MM.1S (cell line): ENCODE results near the gene ATXN1L.
A peak's percentile ranks its signal among the peaks of the same experiment; 100 is the strongest.
"Not testable (repeated sequence)": the region's sequence is repeated elsewhere in the genome, so short reads cannot be mapped to it uniquely, and the experiment has no call there.

ENCODE experiments used
- DNase-seq: peaks from one replicate; pipeline ENCODE4 v3.0.0-alpha.2; 2015
- H2AFZ ChIP-seq: fragments of 300-600 bp; sonication (generic); 2 replicates; pipeline ENCODE4 v1.6.0; 2016; ENCODE audit warnings: antibody characterized with exemption, low read length
- H3F3A ChIP-seq: fragments of 300-600 bp; sonication (generic); 2 replicates; pipeline ENCODE4 v1.6.1; 2016; ENCODE audit warnings: mild to moderate bottlenecking, antibody characterized with exemption, low read length, moderate library complexity, mixed read lengths; ENCODE audit not compliant: insufficient read depth
- H3K27ac ChIP-seq: fragments of 300-600 bp; sonication (generic); 2 replicates; pipeline ENCODE4 v1.5.1; 2016; ENCODE audit warnings: mild to moderate bottlenecking, low read length
- H3K27me3 ChIP-seq: fragments of 300-600 bp; sonication (generic); replicated peaks from 2 replicates; pipeline ENCODE4 v1.6.0; 2016; ENCODE audit warnings: low read length; ENCODE audit not compliant: insufficient read depth
- H3K36me3 ChIP-seq: fragments of 300-600 bp; sonication (generic); replicated peaks from 2 replicates; pipeline ENCODE4 v1.6.1; 2016; ENCODE audit warnings: mild to moderate bottlenecking, low read length, mixed read lengths; ENCODE audit not compliant: insufficient read depth
- H3K4me1 ChIP-seq: fragments of 300-600 bp; sonication (generic); 2 replicates; pipeline ENCODE4 v1.6.1; 2016; ENCODE audit warnings: low read length, mixed read lengths
- H3K4me2 ChIP-seq: fragments of 300-600 bp; sonication (generic); 2 replicates; pipeline ENCODE4 v1.6.0; 2016; ENCODE audit warnings: low read depth, low read length
- H3K4me3 ChIP-seq: fragments of 300-600 bp; sonication (generic); 2 replicates; pipeline ENCODE4 v1.5.1; 2016; ENCODE audit warnings: low read length, mixed read lengths
- H3K79me2 ChIP-seq: fragments of 300-600 bp; sonication (generic); 2 replicates; pipeline ENCODE4 v1.6.1; 2016; ENCODE audit warnings: mixed run types, low read length, mixed read lengths
- H3K9ac ChIP-seq: fragments of 300-600 bp; sonication (generic); 2 replicates; pipeline ENCODE4 v1.6.1; 2016; ENCODE audit warnings: low read length, mixed read lengths
- H3K9me2 ChIP-seq: fragments of 300-600 bp; sonication (generic); replicated peaks from 2 replicates; pipeline ENCODE4 v1.6.1; 2016; ENCODE audit warnings: mild to moderate bottlenecking, low read length, mixed read lengths; ENCODE audit not compliant: insufficient read depth
- H3K9me3 ChIP-seq: fragments of 300-600 bp; sonication (generic); replicated peaks from 2 replicates; pipeline ENCODE4 v1.6.1; 2016; ENCODE audit warnings: mild to moderate bottlenecking, low read length, mixed read lengths; ENCODE audit not compliant: insufficient read depth
- H4K20me1 ChIP-seq: fragments of 300-600 bp; sonication (generic); 2 replicates; pipeline ENCODE4 v1.6.1; 2016; ENCODE audit warnings: mild to moderate bottlenecking, low read length, moderate library complexity, mixed read lengths; ENCODE audit not compliant: insufficient read depth
- CTCF ChIP-seq: fragments of 300-600 bp; sonication (generic); IDR thresholded peaks from 2 replicates; pipeline ENCODE4 v1.5.1; 2016; ENCODE audit warnings: antibody characterized with exemption, low read length, mixed read lengths
- EZH2 ChIP-seq: fragments of 300-600 bp; sonication (generic); optimal IDR thresholded peaks from 2 replicates; pipeline ENCODE3; 2017; ENCODE audit warnings: low read depth, mild to moderate bottlenecking, antibody characterized with exemption, low read length, mixed read lengths
- EZH2phosphoT487 ChIP-seq: fragments of 300-600 bp; sonication (generic); IDR thresholded peaks from 2 replicates; pipeline ENCODE4 v1.6.1; 2018; ENCODE audit warnings: antibody characterized with exemption, low read length

ATXN1L gene

GRCh38 chr16:71807905-71808592, 37.7 kb upstream of the ATXN1L start:
- H3K27me3 ChIP-seq = no peaks in the 10 kb centered on the region
- H3K27ac ChIP-seq = peak overlapping the region; percentile 100
- H3K4me1 ChIP-seq = peaks cover 6% of the 10 kb centered on the region; the same call in 1 of the 2 replicates
- H3K4me3 ChIP-seq = peak overlapping the region; percentile 89
- H3F3A ChIP-seq = peaks cover 29% of the 10 kb centered on the region
- no peak for TF ChIP-seq EZH2phosphoT487
- TF ChIP-seq EZH2 = no peak
- TF ChIP-seq CTCF = no peak
- peak overlapping the region; percentile 78 for H2AFZ ChIP-seq
- H3K9me3 ChIP-seq = no peaks in the 10 kb centered on the region
- H4K20me1 ChIP-seq = peaks cover 4% of the 10 kb centered on the region; the same call in 1 of the 2 replicates
- DNase-seq = peak; percentile 67
- peaks cover 68% of the 10 kb centered on the region for H3K79me2 ChIP-seq
- H3K9me2 ChIP-seq = no peaks in the 10 kb centered on the region
- H3K9ac ChIP-seq = peak overlapping the region; percentile 98
- H3K4me2 ChIP-seq = peak overlapping the region; percentile 64
- no peaks in the 10 kb centered on the region; the same call in 1 of the 2 replicates for H3K36me3 ChIP-seq

GRCh38 chr16:71808593-71809459, 37.0 kb upstream of the ATXN1L start, which contains the start of gene AP1G1:
Gene AP1G1, minus strand, starts transcription at chr16:71808834. Its CDS starts 19,355 bp downstream, at chr16:71789479.
- peak within 1 kb of the TSS; percentile 89 for H3K4me3 ChIP-seq
- H3K27me3 ChIP-seq = no peaks in the 10 kb centered on the region
- no peaks in the 10 kb centered on the region for H3K9me3 ChIP-seq
- peak within 1 kb of the TSS; percentile 78 for H2AFZ ChIP-seq
- H3F3A ChIP-seq = peaks cover 29% of the 10 kb centered on the region
- DNase-seq = peak; percentile 98
- peaks cover 6% of the 10 kb centered on the region; the same call in 1 of the 2 replicates for H3K4me1 ChIP-seq
- H4K20me1 ChIP-seq = peaks cover 4% of the 10 kb centered on the region; the same call in 1 of the 2 replicates
- H3K79me2 ChIP-seq = peaks cover 60% of the 10 kb centered on the region
- H3K27ac ChIP-seq = peak within 1 kb of the TSS; percentile 100
- peak within 1 kb of the TSS; percentile 98 for H3K9ac ChIP-seq
- peak within 1 kb of the TSS; percentile 65 for H3K4me2 ChIP-seq
- TF ChIP-seq CTCF (no peak), EZH2phosphoT487 (no peak), EZH2 (no peak)
- no peaks in the 10 kb centered on the region for H3K9me2 ChIP-seq
- H3K36me3 ChIP-seq = no peaks in the 10 kb centered on the region; the same call in 1 of the 2 replicates

- DNase-seq, H3K9me3 ChIP-seq, H4K20me1 ChIP-seq, H3K36me3 ChIP-seq, H3K9me2 ChIP-seq, H3K4me1 ChIP-seq, H3K27me3 ChIP-seq: not testable (repeated sequence)
- Histone ChIP-seq H3K4me2 (peak overlapping the region; percentile 65; the same call in 1 of the 2 replicates), H3K79me2 (peaks cover 47% of the 10 kb centered on the region), H3K27ac (peak overlapping the region; percentile 100; the same call in 1 of the 2 replicates), H3F3A (peaks cover 29% of the 10 kb centered on the region), H3K4me3 (peak overlapping the region; percentile 80), H2AFZ (peak overlapping the region; percentile 13; the same call in 1 of the 2 replicates), H3K9ac (peak overlapping the region; percentile 83; the same call in 1 of the 2 replicates)
Measured at GRCh38 chr16:71810155-71810530, 35.6 kb upstream of the ATXN1L start.
